ENCODE results near the gene CLEC3B. TPM values are rescaled to one million over a fixed set of nuclear protein-coding genes. Genes with fewer than 3 reads are reported as not detected.

CLEC3B gene, protein sequence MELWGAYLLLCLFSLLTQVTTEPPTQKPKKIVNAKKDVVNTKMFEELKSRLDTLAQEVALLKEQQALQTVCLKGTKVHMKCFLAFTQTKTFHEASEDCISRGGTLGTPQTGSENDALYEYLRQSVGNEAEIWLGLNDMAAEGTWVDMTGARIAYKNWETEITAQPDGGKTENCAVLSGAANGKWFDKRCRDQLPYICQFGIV
- total RNA-seq (2021) = not detected in 2 replicates
- percentile 27 among the genes with signal in this experiment for Bru-seq, nascent RNA
- BruChase-seq, experiment 1, labeled RNA remaining after a 2-hour chase = percentile 39 among the genes with signal in this experiment
- BruChase-seq, experiment 2, labeled RNA remaining after a 6-hour chase = percentile 37 among the genes with signal in this experiment
- long read RNA-seq = 0 reads

DNA sequence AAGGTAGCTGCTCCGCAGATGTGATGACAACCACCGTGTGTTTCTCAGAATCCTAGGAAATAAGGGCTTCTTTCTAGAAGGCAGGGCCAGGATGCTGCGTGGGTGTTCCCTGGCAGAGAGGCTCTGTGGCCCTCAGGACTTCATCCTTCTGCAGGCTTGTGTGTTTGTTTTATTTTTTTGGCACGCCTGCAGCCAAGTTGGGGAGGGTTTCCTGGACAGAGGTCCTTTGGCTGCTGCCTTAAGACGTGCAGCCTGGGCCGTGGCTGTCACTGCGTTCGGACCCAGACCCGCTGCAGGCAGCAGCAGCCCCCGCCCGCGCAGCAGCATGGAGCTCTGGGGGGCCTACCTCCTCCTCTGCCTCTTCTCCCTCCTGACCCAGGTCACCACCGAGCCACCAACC is at the start of gene CLEC3B:
Gene CLEC3B, plus strand, starts transcription at position 266 of the 400 bp plus-strand sequence. Its CDS starts 60 bp downstream, at position 326.
- H4K20me1 ChIP-seq (ENCODE audit: insufficient read depth) = no peaks in the 10 kb centered on the region
- POLR2A ChIA-PET (ENCODE audit: unreplicated experiment) = no interaction called here
- H3K4me2 ChIP-seq = no peak within 1 kb of the TSS
- no peak within 1 kb of the TSS for H2AFZ ChIP-seq
- no peak within 1 kb of the TSS for H3K27ac ChIP-seq
- no peaks in the 10 kb centered on the region for H3K9me2 ChIP-seq (ENCODE audit: insufficient read depth)
- TF ChIP-seq, protein P1, sequence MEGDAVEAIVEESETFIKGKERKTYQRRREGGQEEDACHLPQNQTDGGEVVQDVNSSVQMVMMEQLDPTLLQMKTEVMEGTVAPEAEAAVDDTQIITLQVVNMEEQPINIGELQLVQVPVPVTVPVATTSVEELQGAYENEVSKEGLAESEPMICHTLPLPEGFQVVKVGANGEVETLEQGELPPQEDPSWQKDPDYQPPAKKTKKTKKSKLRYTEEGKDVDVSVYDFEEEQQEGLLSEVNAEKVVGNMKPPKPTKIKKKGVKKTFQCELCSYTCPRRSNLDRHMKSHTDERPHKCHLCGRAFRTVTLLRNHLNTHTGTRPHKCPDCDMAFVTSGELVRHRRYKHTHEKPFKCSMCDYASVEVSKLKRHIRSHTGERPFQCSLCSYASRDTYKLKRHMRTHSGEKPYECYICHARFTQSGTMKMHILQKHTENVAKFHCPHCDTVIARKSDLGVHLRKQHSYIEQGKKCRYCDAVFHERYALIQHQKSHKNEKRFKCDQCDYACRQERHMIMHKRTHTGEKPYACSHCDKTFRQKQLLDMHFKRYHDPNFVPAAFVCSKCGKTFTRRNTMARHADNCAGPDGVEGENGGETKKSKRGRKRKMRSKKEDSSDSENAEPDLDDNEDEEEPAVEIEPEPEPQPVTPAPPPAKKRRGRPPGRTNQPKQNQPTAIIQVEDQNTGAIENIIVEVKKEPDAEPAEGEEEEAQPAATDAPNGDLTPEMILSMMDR (conservative IDR thresholded peaks at IDR 0.05) = no peak
- TF ChIP-seq EZH2 (IDR thresholded peaks at IDR 0.05; ENCODE audit: low read depth) = no peak
- intact Hi-C loops (cut with micrococcal nuclease; ENCODE audit: unreplicated experiment) = no loop called here
- H3K4me1 ChIP-seq (replicated peaks; ENCODE audit: insufficient read depth) = no peaks in the 10 kb centered on the region
- no peaks in the 10 kb centered on the region for H3K9me3 ChIP-seq (ENCODE audit: insufficient read depth, low read depth)
- DNase-seq = no peak
- CTCF ChIA-PET = no interaction called here
- H3K36me3 ChIP-seq (ENCODE audit: low read depth) = no peaks in the 10 kb centered on the region
- no TSS peak for BruUV-seq (replicated peaks)
- H3F3A ChIP-seq (ENCODE audit: insufficient read depth, low read depth) = no peaks in the 10 kb centered on the region
- H3K4me3 ChIP-seq = no peak within 1 kb of the TSS
- no peaks in the 10 kb centered on the region for H3K79me2 ChIP-seq (ENCODE audit: low read depth)
- H3K27me3 ChIP-seq (ENCODE audit: insufficient read depth, low read depth) = no peaks in the 10 kb centered on the region

DNA sequence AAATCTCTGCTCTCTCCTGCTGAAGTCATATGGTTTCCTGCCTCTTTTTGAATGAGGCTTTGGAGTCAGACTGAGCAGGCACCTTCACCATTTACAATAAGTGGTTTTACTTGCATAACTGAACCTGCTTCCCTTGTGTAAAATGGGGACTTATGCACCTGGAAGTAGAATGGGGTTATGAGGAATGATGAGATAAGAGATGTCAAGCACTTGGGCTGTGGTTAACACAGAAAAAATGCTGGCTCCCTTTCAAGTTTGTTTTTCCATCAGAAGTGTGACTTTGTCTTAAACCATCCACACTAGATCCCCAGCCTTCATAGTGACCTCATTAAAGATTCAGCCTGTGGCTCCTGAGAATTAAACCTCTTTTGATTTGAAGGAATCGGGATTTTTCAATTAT is 44.9 kb upstream of the CLEC3B start:
- CTCF ChIA-PET = no interaction called here

DNA sequence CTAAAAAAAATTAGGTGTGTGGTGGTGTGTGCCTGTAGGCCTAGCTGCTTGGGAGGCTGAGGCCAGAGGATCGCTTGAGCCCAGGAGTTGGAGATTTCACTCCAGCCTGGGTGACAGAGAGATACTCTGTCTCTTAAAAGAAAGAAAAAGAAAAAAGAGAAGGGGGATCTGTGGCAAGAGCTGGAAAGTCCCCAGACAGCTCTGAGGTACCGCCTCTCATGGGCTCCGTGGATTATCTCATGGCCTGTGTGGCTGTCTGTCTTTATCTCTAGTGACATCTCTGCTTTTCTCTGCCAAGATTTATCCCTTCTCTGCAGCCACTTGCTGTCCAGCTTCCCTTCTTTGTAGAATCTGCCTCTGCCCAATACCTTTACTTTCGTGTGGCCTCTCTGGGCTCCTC is 44.4 kb upstream of the CLEC3B start:
- Histone ChIP-seq H3K4me2 (peak overlapping the region; percentile 76), H3K27ac (peak overlapping the region; percentile 80), H3K4me3 (no peak overlapping the region), H3K4me1 (replicated peaks; ENCODE audit: insufficient read depth) (peaks cover 79% of the 10 kb centered on the region), H3K36me3 (ENCODE audit: low read depth) (peaks cover 16% of the 10 kb centered on the region; the same call in 1 of the 2 replicates), H3F3A (ENCODE audit: insufficient read depth, low read depth) (peaks cover 41% of the 10 kb centered on the region), H3K9me3 (ENCODE audit: insufficient read depth, low read depth) (no peaks in the 10 kb centered on the region), H3K27me3 (ENCODE audit: insufficient read depth, low read depth) (no peaks in the 10 kb centered on the region), H4K20me1 (ENCODE audit: insufficient read depth) (peaks cover 12% of the 10 kb centered on the region), H2AFZ (no peak overlapping the region), H3K79me2 (ENCODE audit: low read depth) (peaks cover 91% of the 10 kb centered on the region), H3K9me2 (ENCODE audit: insufficient read depth) (no peaks in the 10 kb centered on the region)
- POLR2A ChIA-PET (ENCODE audit: unreplicated experiment) = interaction anchor here (0.6 kb wide), 1 partner anchor 22 kb away, joined by 5 read pairs; no protein-coding TSS in a partner anchor
- no peak for TF ChIP-seq EZH2 (IDR thresholded peaks at IDR 0.05; ENCODE audit: low read depth)
- TF ChIP-seq, protein P1 (conservative IDR thresholded peaks at IDR 0.05) = no peak
- no TSS peak for BruUV-seq (replicated peaks)
- intact Hi-C loops (cut with micrococcal nuclease; ENCODE audit: unreplicated experiment) = no loop called here
- CTCF ChIA-PET = no interaction called here
- no peak for DNase-seq

More for the DNA sequence above, 44.9 kb upstream of the CLEC3B start:
- Histone ChIP-seq H3F3A (ENCODE audit: insufficient read depth, low read depth) (peaks cover 41% of the 10 kb centered on the region), H3K4me3 (no peak overlapping the region), H3K4me2 (peak overlapping the region; percentile 49), H3K9me3 (ENCODE audit: insufficient read depth, low read depth) (no peaks in the 10 kb centered on the region), H3K4me1 (replicated peaks; ENCODE audit: insufficient read depth) (peaks cover 79% of the 10 kb centered on the region), H2AFZ (no peak overlapping the region), H3K27me3 (ENCODE audit: insufficient read depth, low read depth) (no peaks in the 10 kb centered on the region), H3K27ac (peak overlapping the region; percentile 80), H3K36me3 (ENCODE audit: low read depth) (peaks cover 16% of the 10 kb centered on the region; the same call in 1 of the 2 replicates), H4K20me1 (ENCODE audit: insufficient read depth) (peaks cover 12% of the 10 kb centered on the region), H3K79me2 (ENCODE audit: low read depth) (peaks cover 91% of the 10 kb centered on the region), H3K9me2 (ENCODE audit: insufficient read depth) (no peaks in the 10 kb centered on the region)
- TF ChIP-seq, protein P1 (conservative IDR thresholded peaks at IDR 0.05) = no peak
- no peak for TF ChIP-seq EZH2 (IDR thresholded peaks at IDR 0.05; ENCODE audit: low read depth)
- BruUV-seq (replicated peaks) = no TSS peak
- DNase-seq = peak; percentile 28 to 88
- POLR2A ChIA-PET (ENCODE audit: unreplicated experiment) = no interaction called here
- intact Hi-C loops (cut with micrococcal nuclease; ENCODE audit: unreplicated experiment) = no loop called here

All from PC-9 (cell line).